ENCODE measurements around the gene BCR. TPM values are rescaled to one million over a fixed set of nuclear protein-coding genes. Genes with fewer than 3 reads are reported as not detected.

The BCR gene
- total and polyA plus RNA-seq, 2 of the 8 experiments (the other 6 are each of a cell fraction or from before 2014, with no cell fraction given), result 66.7 to 130 TPM

DNA sequence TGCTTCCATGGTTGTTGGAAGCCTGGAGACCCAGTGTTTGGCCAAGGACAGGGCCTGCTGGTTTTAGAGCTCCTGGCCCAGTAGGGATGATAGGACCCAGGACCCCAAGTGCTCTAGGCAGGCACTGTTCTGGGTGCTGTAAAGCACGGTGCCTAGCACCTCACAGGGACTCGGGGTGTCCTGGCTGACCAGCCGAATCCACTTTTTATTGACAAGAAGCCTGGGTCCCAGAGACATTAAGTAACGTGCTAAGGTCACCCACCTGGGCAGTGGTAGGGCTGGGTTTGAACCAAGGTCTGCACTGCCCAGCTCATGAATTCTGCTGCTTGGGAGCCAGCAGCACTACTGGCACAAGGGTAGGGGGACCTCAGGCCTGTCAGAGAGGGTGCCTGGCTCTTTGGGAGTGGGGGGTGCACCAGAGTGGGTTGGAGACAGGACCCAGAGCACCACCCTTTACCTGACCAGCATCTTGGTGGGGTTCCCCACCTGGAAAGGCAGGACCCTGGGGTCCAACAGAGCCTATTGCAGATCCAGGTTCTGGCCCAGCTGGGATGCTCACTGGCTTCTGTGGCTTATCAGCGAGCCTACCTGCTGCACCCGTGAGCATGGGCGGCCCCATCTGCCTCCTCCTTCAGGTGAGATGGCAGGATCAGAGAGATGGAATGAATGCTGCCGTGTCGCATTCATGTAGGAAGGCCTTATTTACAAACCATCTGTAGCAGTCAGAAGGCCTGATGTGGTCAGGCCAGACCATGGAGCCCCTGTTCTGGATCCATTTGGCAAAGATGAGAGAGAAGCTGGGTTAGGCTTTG is 52.0 kb downstream of the BCR start:
- POLR2A ChIA-PET (ENCODE audit: partially characterized antibody), result interaction anchor here (0.7 to 4.8 kb wide), 4 partner anchors 8 to 23 kb away, joined by 3 to 31 read pairs (median 6); no protein-coding TSS in a partner anchor
- DNase-seq (ENCODE audit: low read depth in 1 of 2, low spot score in 2 of 2) (no peak), FAIRE-seq (no peak)
- Histone ChIP-seq H2BK12ac (ENCODE audit: low read depth, low read length) (peak overlapping the region; percentile 94), H4K20me1 (replicated peaks in 1 of 2; ENCODE audit: control insufficient read depth in 1 of 2, insufficient read depth in 2 of 2, low read length in 2 of 2) (peaks cover 6 to 15% of the 10 kb centered on the region in 2 experiments), H3K79me2 (ENCODE audit: control insufficient read depth in 1 of 2, insufficient read depth in 2 of 2, low read length in 2 of 2) (peaks cover 33 to 90% of the 10 kb centered on the region in 2 experiments), H2AFZ (ENCODE audit: low read length) (no peak overlapping the region), H3K14ac (ENCODE audit: insufficient read length) (no peak overlapping the region), H3K36me3 (ENCODE audit: control insufficient read depth in 2 of 4, insufficient read depth in 4 of 4, low read length in 3 of 4) (no peaks in the 10 kb centered on the region; a peak in 1 of 8 replicates), H2AK5ac (ENCODE audit: low read depth, low read length) (peak overlapping the region; percentile 93; the same call in 1 of the 2 replicates), H3K4ac (replicated peaks; ENCODE audit: insufficient read length, low read depth, low read length) (peak overlapping the region; percentile 36), H2BK5ac (ENCODE audit: low read depth, low read length) (peak overlapping the region; percentile 97), H3K23me2 (ENCODE audit: low read depth, low read length) (peaks cover 3% of the 10 kb centered on the region; the same call in 1 of the 2 replicates), H3K9me3 (ENCODE audit: insufficient read depth in 2 of 2, low read depth in 1 of 2, low read length in 1 of 2) (peaks cover 0 to 10% of the 10 kb centered on the region in 2 experiments; a peak in 2 of 4 replicates), H3K27ac (ENCODE audit: low read depth, low read length) (no peak overlapping the region), H3K56ac (replicated peaks; ENCODE audit: insufficient read length, low read depth, low read length) (no peak overlapping the region), H3K4me1 (replicated peaks in 1 of 4; ENCODE audit: control insufficient read depth in 3 of 4, insufficient read depth in 4 of 4, low read length in 3 of 4) (peaks cover 18 to 46% (median 33%) of the 10 kb centered on the region in 4 experiments), H3K18ac (ENCODE audit: extremely low read depth, low read length) (peak overlapping the region; percentile 91), H2BK20ac (ENCODE audit: low read length) (peak overlapping the region; percentile 80; the same call in 1 of the 2 replicates), H3K27me3 (replicated peaks in 1 of 4; ENCODE audit: control insufficient read depth in 3 of 4, extremely low read depth in 1 of 4, insufficient read depth in 3 of 4, low read length in 3 of 4) (no peaks in the 10 kb centered on the region), H2BK120ac (replicated peaks; ENCODE audit: low read depth, low read length) (no peak overlapping the region), H3K23ac (ENCODE audit: insufficient read length) (no peak overlapping the region), H4K91ac (replicated peaks; ENCODE audit: insufficient read length, low read length) (peak overlapping the region; percentile 90), H3K4me2 (ENCODE audit: insufficient read depth in 1 of 2, low read depth in 2 of 2, low read length in 2 of 2) (no peak overlapping the region), H2BK15ac (ENCODE audit: low read length) (peak overlapping the region; percentile 81; the same call in 1 of the 2 replicates), H3K9ac (replicated peaks in 1 of 4; ENCODE audit: extremely low read depth in 1 of 4, low read depth in 3 of 4, low read length in 3 of 4) (no peak overlapping the region), H4K8ac (ENCODE audit: extremely low read depth, insufficient read depth, low read length) (no peak overlapping the region; the same call in 1 of the 2 replicates), H3K79me1 (ENCODE audit: low read depth, low read length) (peaks cover 37% of the 10 kb centered on the region), H3K4me3 (ENCODE audit: extremely low read depth in 1 of 4, insufficient read depth in 2 of 4, low read depth in 3 of 4, low read length in 4 of 4) (no peak overlapping the region), H4K5ac (ENCODE audit: insufficient read length, low read depth, low read length) (peak overlapping the region; percentile 2)
- CTCF ChIA-PET (ENCODE audit: partially characterized antibody), result interaction anchor here (1.0 to 2.1 kb wide), 8 partner anchors 10 to 75 kb away, joined by 3 to 5 read pairs (median 4); partner anchors contain the start of gene BCR
- WGBS, 2 experiments (ENCODE audit: extremely low coverage in 1 of 2, insufficient coverage in 1 of 2, insufficient read length in 1 of 2, insufficient replicate concordance in 2 of 2, low coverage in 1 of 2, low lambda C conversion rate in 2 of 2, missing lambda C conversion rate in 1 of 2), result 93% methylated on average over 9 of the region's 9 CpGs; no CpG with 5 or more reads in 1 of the 2 experiments
- no peak for TF ChIP-seq RBBP5 (IDR thresholded peaks at IDR 0.05; ENCODE audit: borderline replicate concordance, low read depth, low read length)

Measured in H1 (cell line).